GM23248 (cell line): ENCODE results near the gene RALBP1. TPM values are rescaled to one million over a fixed set of nuclear protein-coding genes. Genes with fewer than 3 reads are reported as not detected.

Experiments
- DNase-seq: peaks from one replicate; pipeline ENCODE4 v3.0.0-alpha.2; 2015
- H2AFZ ChIP-seq: fragments of 200-600 bp; sonication (generic); 2 replicates; pipeline ENCODE4 v1.6.1; 2016; ENCODE audit warnings: antibody characterized with exemption
- H3F3A ChIP-seq: fragments of 200-600 bp; sonication (generic); 2 replicates; pipeline ENCODE4 v1.6.1; 2016; ENCODE audit warnings: mild to moderate bottlenecking, antibody characterized with exemption, mixed run types; ENCODE audit not compliant: insufficient read depth
- H3K27ac ChIP-seq: fragments of 200-600 bp; sonication (generic); 2 replicates; pipeline ENCODE4 v1.5.1; 2016; ENCODE audit warnings: mild to moderate bottlenecking
- H3K27me3 ChIP-seq: fragments of 200-600 bp; sonication (generic); replicated peaks from 2 replicates; pipeline ENCODE4 v1.6.1; 2016; ENCODE audit warnings: mild to moderate bottlenecking; ENCODE audit not compliant: insufficient read depth
- H3K36me3 ChIP-seq: fragments of 200-600 bp; sonication (generic); 2 replicates; pipeline ENCODE4 v1.6.1; 2016; ENCODE audit warnings: low read depth, mild to moderate bottlenecking
- H3K4me1 ChIP-seq: fragments of 200-600 bp; sonication (generic); 2 replicates; pipeline ENCODE4 v1.6.1; 2016; ENCODE audit warnings: mild to moderate bottlenecking; ENCODE audit not compliant: insufficient read depth
- H3K4me2 ChIP-seq: fragments of 200-600 bp; sonication (generic); one replicate; pipeline ENCODE4 v1.6.1; 2016; ENCODE audit warnings: mild to moderate bottlenecking; ENCODE audit not compliant: unreplicated experiment
- H3K4me3 ChIP-seq: fragments of 200-600 bp; sonication (generic); 2 replicates; pipeline ENCODE4 v1.5.1; 2016; ENCODE audit warnings: mild to moderate bottlenecking
- H3K79me2 ChIP-seq: fragments of 200-600 bp; sonication (generic); 2 replicates; pipeline ENCODE4 v1.6.1; 2016; ENCODE audit warnings: mild to moderate bottlenecking; ENCODE audit not compliant: insufficient read depth
- H3K9ac ChIP-seq: fragments of 200-600 bp; sonication (generic); 2 replicates; pipeline ENCODE4 v1.6.1; 2016; ENCODE audit warnings: mild to moderate bottlenecking
- H3K9me2 ChIP-seq: fragments of 200-600 bp; sonication (generic); 2 replicates; pipeline ENCODE4 v1.6.1; 2016; ENCODE audit warnings: mixed run types, mild to moderate bottlenecking, moderate library complexity; ENCODE audit not compliant: insufficient read depth
- H3K9me3 ChIP-seq: fragments of 200-600 bp; sonication (generic); one replicate; pipeline ENCODE4 v1.6.1; 2017; ENCODE audit warnings: low read depth
- H4K20me1 ChIP-seq: fragments of 200-600 bp; sonication (generic); 2 replicates; pipeline ENCODE4 v1.6.0; 2016; ENCODE audit not compliant: insufficient read depth
- EZH2 ChIP-seq: fragments of 200-600 bp; sonication (generic); IDR thresholded peaks from 2 replicates; pipeline ENCODE4 v1.6.1; 2018; ENCODE audit warnings: antibody characterized with exemption, mild to moderate bottlenecking; ENCODE audit not compliant: insufficient read depth, poor library complexity, severe bottlenecking
- EZH2phosphoT487 ChIP-seq: fragments of 200-600 bp; sonication (generic); IDR thresholded peaks from 2 replicates; pipeline ENCODE4 v1.6.1; 2018; ENCODE audit warnings: antibody characterized with exemption, moderate library complexity, mild to moderate bottlenecking, low read depth; ENCODE audit not compliant: insufficient read depth
- WGBS, 2 experiments: methylation state at CpG; one replicate each; pipeline ENCODE4 v1.1.6; 2015 to 2017; ENCODE audit warnings: low lambda C conversion rate in 2 of 2, low coverage in 1 of 2; ENCODE audit errors: missing lambda C conversion rate in 2 of 2; 5-methylcytosine and 5-hydroxymethylcytosine counted together
- in situ Hi-C: fragments of 300-500 bp; cut with MboI; formaldehyde crosslinking; loops from 2 replicates; pipeline ENCODE4 v1.15.0; 2020
- polyA plus RNA-seq: library from polyadenylated mRNA; unstranded; fragments of >200 nt; fragmentation: Nextera tagmentation; extraction: Ambion mirVana; gene quantifications from 2 replicates; pipeline ENCODE4 v1.2.1, GENCODE V29; 2016
- total RNA-seq: library from RNA; depleted of rRNA; stranded (reverse); fragments of >200 nt; shearing (Covaris generic); gene quantifications from 2 replicates; pipeline ENCODE4 v1.2.3, GENCODE V29; 2014

The RALBP1 gene
- total and polyA plus RNA-seq, 2 experiments from 2014 or later, result 44.7 to 83.9 TPM

GRCh38 chr18:9437672-9438071 is 37.6 kb upstream of the RALBP1 start:
- Histone ChIP-seq H3K79me2 (no peaks in the 10 kb centered on the region), H3K4me1 (peaks cover 9% of the 10 kb centered on the region; the same call in 1 of the 2 replicates), H2AFZ (peak overlapping the region; percentile 68; the same call in 1 of the 2 replicates), H3K9ac (no peak overlapping the region), H3K4me3 (no peak overlapping the region), H3K27ac (no peak overlapping the region), H3F3A (peaks cover 10% of the 10 kb centered on the region; the same call in 1 of the 2 replicates), H4K20me1 (no peaks in the 10 kb centered on the region), H3K36me3 (no peaks in the 10 kb centered on the region), H3K4me2 (no peak overlapping the region), H3K9me2 (no peaks in the 10 kb centered on the region), H3K27me3 (no peaks in the 10 kb centered on the region), H3K9me3 (no peaks in the 10 kb centered on the region)
- in situ Hi-C loops, result no loop called here
- TF ChIP-seq EZH2phosphoT487, result no peak
- TF ChIP-seq EZH2, result no peak
- DNase-seq, result no peak
- WGBS, 2 experiments, result 94% methylated on average over 4 of the region's 4 CpGs

GRCh38 chr18:9441061-9441460 is 34.3 kb upstream of the RALBP1 start:
- no peak for TF ChIP-seq EZH2
- TF ChIP-seq EZH2phosphoT487, result no peak
- 91 to 92% methylated on average over 3 of the region's 3 CpGs for WGBS, 2 experiments
- H3K27ac ChIP-seq, result no peak overlapping the region
- no peak overlapping the region for H2AFZ ChIP-seq
- H3K4me3 ChIP-seq, result no peak overlapping the region
- H3K36me3 ChIP-seq, result no peaks in the 10 kb centered on the region
- H3K9ac ChIP-seq, result no peak overlapping the region
- H3F3A ChIP-seq, result peaks cover 10% of the 10 kb centered on the region; the same call in 1 of the 2 replicates
- no peaks in the 10 kb centered on the region for H3K9me2 ChIP-seq
- H3K4me2 ChIP-seq, result no peak overlapping the region
- H4K20me1 ChIP-seq, result no peaks in the 10 kb centered on the region
- in situ Hi-C loops, result no loop called here
- no peaks in the 10 kb centered on the region for H3K79me2 ChIP-seq
- no peak for DNase-seq
- H3K4me1 ChIP-seq, result peaks cover 9% of the 10 kb centered on the region; the same call in 1 of the 2 replicates
- H3K27me3 ChIP-seq, result no peaks in the 10 kb centered on the region
- no peaks in the 10 kb centered on the region for H3K9me3 ChIP-seq

- Histone ChIP-seq H3K9ac (no peak overlapping the region), H3K27ac (no peak overlapping the region), H3K4me1 (no peaks in the 10 kb centered on the region), H3K27me3 (no peaks in the 10 kb centered on the region), H3K36me3 (no peaks in the 10 kb centered on the region), H3K4me3 (no peak overlapping the region), H3F3A (no peaks in the 10 kb centered on the region), H3K9me2 (no peaks in the 10 kb centered on the region), H2AFZ (no peak overlapping the region), H4K20me1 (no peaks in the 10 kb centered on the region), H3K9me3 (no peaks in the 10 kb centered on the region), H3K4me2 (no peak overlapping the region), H3K79me2 (no peaks in the 10 kb centered on the region)
- TF ChIP-seq EZH2 (no peak), EZH2phosphoT487 (no peak)
- in situ Hi-C loops, result no loop called here
- 89 to 93% methylated on average over 3 of the region's 3 CpGs for whole genome bisulfite sequencing, 2 experiments
- no peak for DNase-seq
Measured at GRCh38 chr18:9444549-9444948, 30.8 kb upstream of the RALBP1 start.

GRCh38 chr18:9446839-9447238 is 28.5 kb upstream of the RALBP1 start:
- no peaks in the 10 kb centered on the region for H4K20me1 ChIP-seq
- H3K9ac ChIP-seq, result no peak overlapping the region
- no peak overlapping the region for H3K4me3 ChIP-seq
- no peaks in the 10 kb centered on the region for H3K79me2 ChIP-seq
- no peak overlapping the region for H3K4me2 ChIP-seq
- H3F3A ChIP-seq, result no peaks in the 10 kb centered on the region; the same call in 1 of the 2 replicates
- H2AFZ ChIP-seq, result no peak overlapping the region
- no peak for DNase-seq
- in situ Hi-C loops, result no loop called here
- H3K4me1 ChIP-seq, result no peaks in the 10 kb centered on the region
- H3K36me3 ChIP-seq, result no peaks in the 10 kb centered on the region
- no peaks in the 10 kb centered on the region for H3K27me3 ChIP-seq
- 61% methylated on average over 5 of the region's 5 CpGs for WGBS, 2 experiments
- H3K27ac ChIP-seq, result no peak overlapping the region
- H3K9me3 ChIP-seq, result no peaks in the 10 kb centered on the region
- no peaks in the 10 kb centered on the region for H3K9me2 ChIP-seq
- no peak for TF ChIP-seq EZH2
- no peak for TF ChIP-seq EZH2phosphoT487

GRCh38 chr18:9447334-9447733 is 28.0 kb upstream of the RALBP1 start:
- Histone ChIP-seq H3K4me2 (no peak overlapping the region), H2AFZ (no peak overlapping the region), H3K27ac (no peak overlapping the region), H3K36me3 (no peaks in the 10 kb centered on the region), H3F3A (no peaks in the 10 kb centered on the region; the same call in 1 of the 2 replicates), H3K9me3 (no peaks in the 10 kb centered on the region), H4K20me1 (no peaks in the 10 kb centered on the region), H3K79me2 (no peaks in the 10 kb centered on the region), H3K27me3 (no peaks in the 10 kb centered on the region), H3K4me1 (no peaks in the 10 kb centered on the region), H3K9ac (no peak overlapping the region), H3K4me3 (no peak overlapping the region), H3K9me2 (no peaks in the 10 kb centered on the region)
- no peak for DNase-seq
- in situ Hi-C loops, result no loop called here
- WGBS, 2 experiments, result 75 to 76% methylated on average over 7 of the region's 7 CpGs
- TF ChIP-seq EZH2phosphoT487, result no peak
- no peak for TF ChIP-seq EZH2
